ENCODE measurements around the gene GAD1.

- TF ChIP-seq CTCF (conservative IDR thresholded peaks at IDR 0.05; ENCODE audit: low read length) (no peak), EZH2phosphoT487 (IDR thresholded peaks at IDR 0.05; ENCODE audit: borderline replicate concordance, low read depth, low read length) (no peak)
These were observed 7.9 kb downstream of the GAD1 start for GRCh38 chr2:170824526-170825015.

All from OCI-LY7 (cell line).